ENCODE results near the gene ASAP3. TPM values are rescaled to one million over a fixed set of nuclear protein-coding genes. Genes with fewer than 3 reads are reported as not detected.

ASAP3 gene
- total RNA-seq, 1 donor from 2014 or later, result 96.6 TPM

DNA sequence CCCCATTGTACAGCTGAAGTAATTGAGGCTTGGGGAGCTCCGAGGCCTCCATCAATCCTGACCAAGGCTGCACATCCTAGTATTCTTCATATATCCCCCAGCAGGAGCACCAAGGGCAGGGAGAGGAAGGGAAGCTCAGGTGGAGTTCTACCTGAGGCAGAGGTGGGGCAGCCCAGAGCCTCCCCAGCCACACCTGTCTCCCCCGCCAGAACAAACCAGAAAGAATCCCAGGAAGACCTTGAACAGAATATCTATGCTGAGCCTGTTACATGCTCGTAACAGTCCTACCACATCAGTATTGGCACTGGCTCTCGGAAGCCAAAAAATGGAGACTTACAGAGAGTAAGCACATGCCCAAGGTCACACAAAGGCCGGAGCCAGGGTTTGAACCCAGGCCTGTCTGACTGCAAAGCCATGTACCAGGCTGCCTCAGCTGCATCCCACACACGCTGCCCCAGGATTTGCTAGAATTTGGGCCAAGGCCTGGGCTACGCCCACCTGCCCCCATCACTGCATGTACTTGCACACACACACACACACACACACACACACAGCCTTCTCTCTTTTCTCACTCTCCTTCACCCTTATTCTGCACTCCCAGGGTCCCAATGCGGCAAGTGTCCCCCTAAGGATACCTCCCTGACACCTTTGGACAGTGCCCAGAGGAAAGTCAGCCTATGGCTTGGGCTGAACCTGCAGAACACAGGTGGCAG is 42.5 kb upstream of the ASAP3 start:
- TF ChIP-seq, protein P1, sequence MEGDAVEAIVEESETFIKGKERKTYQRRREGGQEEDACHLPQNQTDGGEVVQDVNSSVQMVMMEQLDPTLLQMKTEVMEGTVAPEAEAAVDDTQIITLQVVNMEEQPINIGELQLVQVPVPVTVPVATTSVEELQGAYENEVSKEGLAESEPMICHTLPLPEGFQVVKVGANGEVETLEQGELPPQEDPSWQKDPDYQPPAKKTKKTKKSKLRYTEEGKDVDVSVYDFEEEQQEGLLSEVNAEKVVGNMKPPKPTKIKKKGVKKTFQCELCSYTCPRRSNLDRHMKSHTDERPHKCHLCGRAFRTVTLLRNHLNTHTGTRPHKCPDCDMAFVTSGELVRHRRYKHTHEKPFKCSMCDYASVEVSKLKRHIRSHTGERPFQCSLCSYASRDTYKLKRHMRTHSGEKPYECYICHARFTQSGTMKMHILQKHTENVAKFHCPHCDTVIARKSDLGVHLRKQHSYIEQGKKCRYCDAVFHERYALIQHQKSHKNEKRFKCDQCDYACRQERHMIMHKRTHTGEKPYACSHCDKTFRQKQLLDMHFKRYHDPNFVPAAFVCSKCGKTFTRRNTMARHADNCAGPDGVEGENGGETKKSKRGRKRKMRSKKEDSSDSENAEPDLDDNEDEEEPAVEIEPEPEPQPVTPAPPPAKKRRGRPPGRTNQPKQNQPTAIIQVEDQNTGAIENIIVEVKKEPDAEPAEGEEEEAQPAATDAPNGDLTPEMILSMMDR (IDR thresholded peaks at IDR 0.05; ENCODE audit: unreplicated experiment), result no peak
- DNase-seq (ENCODE audit: low spot score in 2 of 2, unreplicated experiment in 2 of 2), result no peak
- Mint-ChIP-seq H3K4me1 (peaks cover 20% of the 10 kb centered on the region), H3K27ac (no peak overlapping the region), H3K27me3 (ENCODE audit: low read depth) (no peaks in the 10 kb centered on the region), H3K4me3 (no peak overlapping the region), H3K36me3 (peaks cover 3% of the 10 kb centered on the region), H3K9me3 (no peaks in the 10 kb centered on the region)

DNA sequence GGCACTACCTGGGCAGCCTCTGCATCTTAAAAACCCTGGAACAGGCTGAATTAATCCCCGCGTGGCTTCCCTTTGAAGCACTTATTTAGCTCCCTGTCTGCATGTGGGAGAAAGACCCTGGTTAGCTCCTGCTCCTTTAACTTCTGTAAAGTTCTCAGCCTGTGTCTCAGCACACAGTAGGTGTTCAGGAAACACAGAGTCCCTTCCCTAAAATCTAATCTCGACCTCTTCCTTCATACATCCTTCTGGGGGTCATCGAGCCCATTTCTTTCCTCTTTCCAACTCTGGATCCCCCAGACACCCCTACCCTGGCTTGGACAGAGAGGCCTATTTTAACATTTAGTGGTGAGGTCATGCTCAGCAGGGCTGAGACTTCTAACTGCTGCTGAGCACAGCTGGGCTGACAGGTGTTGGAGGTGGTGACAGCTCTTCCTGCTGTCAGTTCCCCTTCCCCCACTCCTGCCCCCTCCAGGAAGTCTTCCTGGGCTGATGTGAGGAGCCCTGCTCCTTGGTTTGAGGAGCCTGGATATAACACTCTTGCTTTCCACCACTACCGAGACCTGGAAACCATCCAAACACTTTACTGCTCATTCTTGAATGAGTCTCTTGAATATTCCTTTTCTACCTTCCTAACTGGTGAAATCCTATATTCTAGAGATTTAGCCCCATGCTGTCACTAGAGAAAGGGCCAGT is 41.7 kb upstream of the ASAP3 start:
- H3K36me3 Mint-ChIP-seq, result peaks cover 4% of the 10 kb centered on the region
- H3K4me3 Mint-ChIP-seq, result no peak overlapping the region
- no peaks in the 10 kb centered on the region for H3K9me3 Mint-ChIP-seq
- H3K4me1 Mint-ChIP-seq, result peaks cover 16% of the 10 kb centered on the region
- no peak overlapping the region for H3K27ac Mint-ChIP-seq
- no peak for DNase-seq (ENCODE audit: low spot score in 2 of 2, unreplicated experiment in 2 of 2)
- TF ChIP-seq, protein P1 (IDR thresholded peaks at IDR 0.05; ENCODE audit: unreplicated experiment), result no peak
- H3K27me3 Mint-ChIP-seq (ENCODE audit: low read depth), result no peaks in the 10 kb centered on the region

DNA sequence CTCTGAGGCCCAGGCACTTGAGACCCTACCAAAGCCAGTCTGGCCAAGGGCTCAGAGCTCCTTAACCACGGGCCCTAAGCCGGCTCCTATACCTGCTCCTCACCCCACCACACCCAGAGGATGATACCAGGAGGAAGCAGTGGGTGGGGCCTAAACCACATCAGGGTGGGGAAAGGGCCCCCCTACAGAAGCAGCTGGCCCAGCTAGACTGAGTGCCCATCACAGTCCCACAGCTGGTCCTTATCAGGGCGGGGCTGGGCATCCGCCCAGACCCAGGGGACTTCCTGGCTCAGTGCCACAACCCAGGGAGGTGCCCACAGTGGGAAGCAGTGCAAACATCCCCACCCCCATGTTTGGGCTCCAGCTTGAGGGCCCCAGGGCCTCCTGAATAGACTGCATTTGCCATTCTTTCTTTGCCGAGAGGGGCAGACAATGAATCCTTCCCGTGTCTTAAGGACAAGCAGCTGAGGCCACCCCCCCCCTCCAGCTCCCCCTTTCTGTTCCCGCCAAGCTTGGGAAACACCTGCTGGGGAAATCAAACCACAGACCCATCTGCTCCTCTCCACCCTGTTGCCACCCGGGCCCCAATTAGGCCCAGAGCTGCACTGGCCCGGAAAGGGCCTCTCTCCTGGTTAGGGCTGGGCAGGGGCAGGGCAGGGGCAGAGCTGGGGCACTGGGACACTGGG is 40.9 kb upstream of the ASAP3 start:
- Mint-ChIP-seq H3K27ac (no peak overlapping the region), H3K27me3 (ENCODE audit: low read depth) (no peaks in the 10 kb centered on the region), H3K36me3 (peaks cover 4% of the 10 kb centered on the region), H3K4me1 (peaks cover 14% of the 10 kb centered on the region), H3K4me3 (no peak overlapping the region), H3K9me3 (no peaks in the 10 kb centered on the region)
- TF ChIP-seq, protein P1 (IDR thresholded peaks at IDR 0.05; ENCODE audit: unreplicated experiment), result no peak
- DNase-seq (ENCODE audit: low spot score in 2 of 2, unreplicated experiment in 2 of 2), result no peak

DNA sequence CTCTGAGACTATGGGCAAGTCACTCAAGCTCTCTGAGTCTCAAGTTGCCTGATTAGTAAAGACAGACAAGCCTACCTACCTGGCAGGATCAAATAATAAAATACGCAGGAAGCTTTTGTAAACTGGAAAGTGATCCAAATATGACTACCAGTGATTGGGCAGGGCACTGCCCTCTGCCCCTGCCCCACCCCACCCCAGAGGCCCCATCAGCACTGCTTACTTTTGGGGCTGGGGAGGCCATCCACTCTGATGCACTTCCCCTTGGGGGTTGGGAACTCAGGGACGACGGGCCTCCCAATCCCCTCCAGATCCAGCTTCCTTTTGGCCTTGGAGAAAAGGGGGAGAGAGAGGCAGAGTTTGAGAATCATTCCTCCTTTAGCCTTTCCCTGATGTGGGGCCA is 40.2 kb upstream of the ASAP3 start:
- Mint-ChIP-seq H3K9me3 (no peaks in the 10 kb centered on the region), H3K4me3 (no peak overlapping the region)
- TF ChIP-seq, protein P1 (IDR thresholded peaks at IDR 0.05; ENCODE audit: unreplicated experiment), result no peak

DNA sequence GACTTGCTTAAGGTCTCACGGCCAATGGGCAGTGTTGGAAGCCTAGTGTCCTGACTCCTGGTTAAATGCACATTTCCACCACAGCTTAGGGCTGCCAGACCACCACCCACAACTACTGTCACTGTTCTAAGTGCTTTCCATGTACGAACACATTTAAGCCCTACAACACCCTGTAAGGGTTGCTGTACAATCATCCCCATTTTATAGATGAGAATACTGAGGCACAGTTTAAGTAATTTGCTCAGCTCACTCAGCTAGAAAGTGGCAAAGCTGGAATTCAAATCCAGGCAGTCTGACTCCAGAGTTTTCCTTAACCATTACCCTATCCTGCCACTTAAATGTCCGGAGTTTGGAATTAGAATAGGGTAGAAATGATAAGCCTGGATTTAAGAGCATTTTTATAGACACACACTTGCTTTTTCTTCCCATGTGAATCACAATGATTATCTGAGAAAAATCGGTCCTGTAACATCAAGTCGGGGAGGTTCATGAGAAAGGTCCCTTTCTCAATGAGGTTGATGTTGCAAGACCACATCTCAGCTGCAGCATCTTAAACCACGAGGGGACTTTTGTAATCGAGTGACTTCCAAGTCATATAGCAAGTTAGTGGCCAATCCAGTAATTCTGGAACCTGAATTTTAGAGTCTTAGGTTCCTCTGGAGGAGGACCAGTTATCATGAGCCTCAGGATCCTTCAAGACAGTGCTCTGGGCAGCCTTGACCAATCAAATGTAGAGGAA is 38.4 kb upstream of the ASAP3 start:
- no peaks in the 10 kb centered on the region for H3K27me3 Mint-ChIP-seq (ENCODE audit: low read depth)
- no peak overlapping the region for H3K4me3 Mint-ChIP-seq

More for the DNA sequence above, 40.2 kb upstream of the ASAP3 start:
- Mint-ChIP-seq H3K4me1 (peaks cover 8% of the 10 kb centered on the region), H3K36me3 (peaks cover 4% of the 10 kb centered on the region), H3K27me3 (ENCODE audit: low read depth) (no peaks in the 10 kb centered on the region), H3K27ac (no peak overlapping the region)
- DNase-seq (ENCODE audit: low spot score in 2 of 2, unreplicated experiment in 2 of 2), result no peak

More for the DNA sequence above, 38.4 kb upstream of the ASAP3 start:
- H3K4me1 Mint-ChIP-seq, result no peaks in the 10 kb centered on the region
- peaks cover 6% of the 10 kb centered on the region for H3K36me3 Mint-ChIP-seq
- TF ChIP-seq, protein P1 (IDR thresholded peaks at IDR 0.05; ENCODE audit: unreplicated experiment), result no peak
- H3K9me3 Mint-ChIP-seq, result no peaks in the 10 kb centered on the region
- no peak for DNase-seq (ENCODE audit: low spot score in 2 of 2, unreplicated experiment in 2 of 2)
- H3K27ac Mint-ChIP-seq, result no peak overlapping the region
